Hepatic stellate cell (primary cell): ENCODE data around the gene DCPS.
"Not testable (repeated sequence)": the region's sequence is repeated elsewhere in the genome, so short reads cannot be mapped to it uniquely, and the experiment has no call there.

Experiments
- DNase-seq: peaks from one replicate; pipeline ENCODE4 v3.0.0; 2011; ENCODE audit warnings: low spot score

DCPS gene

DNA sequence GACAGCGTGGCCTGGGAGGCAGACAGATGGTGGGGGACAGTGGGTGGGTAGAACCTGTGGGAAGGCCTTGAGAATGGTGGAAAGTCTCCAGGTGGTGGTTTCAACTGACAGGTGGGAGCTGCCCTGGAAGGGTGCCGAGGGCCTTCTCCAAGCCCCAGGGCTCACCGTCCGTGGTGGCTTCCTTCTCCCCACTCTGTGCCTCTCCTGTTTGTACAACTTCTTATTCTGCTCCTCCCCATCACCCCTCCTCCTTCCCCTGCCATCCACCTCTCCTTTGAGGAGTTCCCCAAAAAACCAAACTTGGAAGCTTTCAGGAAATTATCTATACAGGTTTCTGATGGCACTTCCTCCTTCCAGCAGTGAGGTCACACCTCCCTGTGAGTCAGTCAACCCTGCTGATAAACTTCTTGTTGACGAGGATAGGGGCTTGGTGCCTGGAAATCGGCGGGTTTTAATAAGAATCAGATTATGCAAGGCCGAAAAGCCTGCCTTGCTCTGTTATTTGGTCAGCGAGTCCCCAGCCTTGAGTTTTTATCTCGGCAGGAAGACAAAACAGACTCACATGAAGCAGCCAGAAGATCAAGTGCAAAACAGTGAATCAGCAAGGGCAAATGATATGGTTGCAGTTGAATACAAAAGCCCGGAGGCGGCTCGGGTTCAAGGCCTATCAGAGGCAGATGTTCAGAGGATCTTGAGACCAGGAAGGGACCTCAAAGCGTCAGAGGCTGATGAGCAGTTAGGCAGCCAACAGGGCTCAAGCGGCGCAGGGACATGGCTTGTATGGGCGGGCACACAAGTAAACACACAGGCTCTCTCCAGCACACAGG, 42.1 kb downstream of the DCPS start:
- no peak for DNase-seq

DNA sequence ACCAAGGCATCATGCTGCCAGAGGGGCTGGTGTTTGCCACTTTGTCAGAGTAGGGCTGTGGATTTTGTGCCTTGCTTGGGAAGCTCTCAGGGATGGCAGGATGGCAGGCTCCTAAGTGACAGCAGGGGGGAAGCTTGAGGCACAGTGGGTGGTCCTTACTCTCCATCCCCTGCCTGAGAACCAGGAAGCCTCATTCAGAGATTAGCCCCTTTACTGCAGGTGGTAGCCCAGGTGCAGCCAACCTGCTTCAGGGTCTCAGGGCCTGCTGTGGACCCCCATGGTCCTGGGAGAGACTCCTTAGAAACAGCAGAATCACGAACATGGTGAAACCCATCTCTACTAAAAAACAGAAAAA, 42.7 kb downstream of the DCPS start:
- DNase-seq: no peak

DNA sequence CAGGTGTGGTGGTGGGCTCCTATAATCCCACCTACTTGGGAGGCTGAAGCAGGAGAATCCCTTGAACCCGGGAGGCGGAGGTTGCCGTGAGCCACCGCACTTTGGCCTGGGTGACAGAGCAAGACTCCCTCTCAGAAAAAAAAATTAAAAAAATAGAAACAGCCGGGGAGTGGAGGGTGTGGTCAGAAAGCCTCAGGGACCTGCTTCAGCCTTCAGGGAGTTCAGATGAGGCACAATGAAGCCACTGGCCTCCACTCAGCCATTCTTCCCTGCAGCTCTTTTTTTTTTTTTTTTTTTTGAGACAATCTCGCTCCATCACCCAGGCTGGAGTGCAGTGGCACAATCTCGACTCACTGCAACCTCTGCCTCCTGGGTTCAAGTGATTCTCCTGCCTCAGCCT, 43.1 kb downstream of the DCPS start:
- not testable (repeated sequence) for DNase-seq

DNA sequence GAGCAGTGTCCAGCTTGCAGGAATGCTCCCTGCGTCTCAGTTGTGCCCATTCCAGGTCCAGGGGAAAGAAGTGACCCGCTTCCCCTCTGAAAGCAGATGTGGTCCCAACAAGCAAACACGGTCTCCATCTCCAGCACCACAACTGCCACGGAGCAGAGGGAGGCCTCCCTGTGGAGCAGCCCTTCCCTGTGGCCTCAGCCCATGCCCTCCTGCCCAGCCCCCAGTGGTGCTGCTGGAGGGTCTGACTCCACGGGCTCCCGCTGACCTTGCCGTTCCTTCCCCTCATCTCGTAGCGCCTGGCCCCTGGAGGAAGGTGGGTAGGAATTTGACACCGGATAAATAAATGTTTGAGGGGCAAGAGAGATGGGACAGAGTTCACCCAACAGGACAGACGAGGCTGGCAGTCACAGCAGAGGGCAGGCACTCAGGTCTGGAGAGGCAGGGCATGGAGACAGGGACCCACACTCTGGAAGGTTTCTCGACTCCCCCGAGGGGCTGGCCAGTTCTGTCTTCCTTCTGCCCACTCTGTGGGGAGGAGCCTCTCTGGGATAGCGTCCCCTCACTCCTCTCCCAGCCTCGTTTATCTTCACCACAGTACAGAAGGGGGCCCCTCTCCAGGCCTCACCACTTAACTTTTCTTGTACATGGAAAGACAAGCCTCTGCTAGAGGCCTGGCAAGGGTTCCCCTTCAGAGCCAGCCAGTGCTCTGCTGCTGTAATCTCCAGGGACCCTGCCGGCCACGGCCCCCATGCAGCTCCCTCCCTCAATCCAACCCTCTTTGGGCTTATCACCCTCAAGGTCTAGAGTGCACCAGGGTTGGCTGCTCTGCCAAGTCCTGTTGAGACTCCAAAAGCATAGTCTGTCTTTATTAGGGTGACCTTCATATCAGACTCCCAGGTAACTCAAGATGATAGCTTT, 44.1 kb downstream of the DCPS start:
- no peak for DNase-seq

DNA sequence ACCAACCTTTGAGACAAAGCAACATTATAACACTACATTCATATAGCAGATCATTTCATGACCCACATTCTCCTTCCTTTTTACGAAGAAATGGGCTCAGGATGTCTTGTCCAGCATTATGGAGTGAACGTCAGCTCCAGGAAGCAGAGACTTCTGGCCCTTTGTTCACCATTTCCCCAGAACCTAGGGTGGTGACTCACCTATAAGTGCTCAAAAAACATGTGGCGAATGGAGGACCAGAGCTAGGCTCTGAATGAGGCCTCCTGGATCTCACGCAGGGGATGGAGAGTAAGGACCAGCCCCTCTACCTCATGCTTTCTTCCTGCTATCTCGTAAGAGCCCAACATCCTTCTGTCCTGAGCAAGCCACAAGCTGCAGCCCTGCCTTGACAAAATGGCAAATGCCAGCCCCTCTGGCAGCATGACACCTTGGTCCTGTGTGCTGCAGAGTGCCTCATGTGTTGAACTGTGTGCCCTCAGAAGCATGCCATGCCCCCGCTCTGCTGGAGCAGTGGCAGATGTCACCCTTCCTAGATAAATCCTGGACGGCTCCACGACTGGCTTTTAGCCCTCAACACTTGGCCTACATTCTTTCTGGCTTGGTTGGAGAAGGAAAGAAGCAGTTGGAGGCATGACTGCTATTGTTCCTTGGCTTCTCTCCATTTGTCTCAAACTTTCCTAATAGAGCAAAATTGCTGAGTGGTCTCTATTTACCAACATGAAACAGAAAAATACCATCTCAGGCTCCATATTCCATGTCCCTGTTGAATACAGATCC, 45.1 kb downstream of the DCPS start:
- DNase-seq: no peak

DNA sequence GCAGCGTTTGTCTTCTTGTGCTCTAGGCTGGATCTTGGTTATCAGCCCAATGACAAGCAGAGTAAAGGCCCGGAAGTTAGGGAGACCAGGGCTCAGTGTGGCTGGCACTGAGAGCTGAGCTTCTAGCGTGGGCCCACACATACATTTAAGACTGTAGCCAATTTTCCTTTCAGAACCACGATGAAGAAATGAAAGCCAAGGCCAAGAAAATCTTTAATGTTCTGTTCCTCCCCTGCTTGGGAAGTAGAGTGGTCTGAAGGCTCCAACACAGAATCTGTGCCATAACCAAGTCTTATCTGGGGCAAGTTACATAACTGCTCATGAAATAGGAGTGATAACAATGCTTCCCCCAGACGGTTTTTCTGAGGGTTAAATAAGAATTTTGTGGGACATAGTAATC, 47.0 kb downstream of the DCPS start:
- DNase-seq: no peak

DNA sequence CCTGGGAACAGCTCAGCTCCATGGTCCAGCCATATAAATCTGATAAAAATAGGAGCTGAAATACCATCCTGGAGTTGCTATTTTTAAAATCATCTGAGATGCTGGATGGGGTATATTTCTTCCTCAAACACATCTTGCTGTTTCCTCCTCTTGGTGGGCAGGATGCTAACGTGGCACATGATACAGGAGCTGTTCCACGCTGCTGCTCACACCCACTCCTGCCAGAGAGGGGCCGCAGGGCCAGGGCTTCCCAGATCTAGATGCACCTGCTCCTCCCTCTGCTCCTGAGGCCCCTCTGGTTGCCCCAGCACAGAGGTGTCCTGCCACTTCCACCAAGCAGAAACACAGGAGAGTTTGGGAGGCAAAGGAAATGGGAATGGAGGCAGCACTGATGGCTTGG, 48.3 kb downstream of the DCPS start:
- no peak for DNase-seq

DNA sequence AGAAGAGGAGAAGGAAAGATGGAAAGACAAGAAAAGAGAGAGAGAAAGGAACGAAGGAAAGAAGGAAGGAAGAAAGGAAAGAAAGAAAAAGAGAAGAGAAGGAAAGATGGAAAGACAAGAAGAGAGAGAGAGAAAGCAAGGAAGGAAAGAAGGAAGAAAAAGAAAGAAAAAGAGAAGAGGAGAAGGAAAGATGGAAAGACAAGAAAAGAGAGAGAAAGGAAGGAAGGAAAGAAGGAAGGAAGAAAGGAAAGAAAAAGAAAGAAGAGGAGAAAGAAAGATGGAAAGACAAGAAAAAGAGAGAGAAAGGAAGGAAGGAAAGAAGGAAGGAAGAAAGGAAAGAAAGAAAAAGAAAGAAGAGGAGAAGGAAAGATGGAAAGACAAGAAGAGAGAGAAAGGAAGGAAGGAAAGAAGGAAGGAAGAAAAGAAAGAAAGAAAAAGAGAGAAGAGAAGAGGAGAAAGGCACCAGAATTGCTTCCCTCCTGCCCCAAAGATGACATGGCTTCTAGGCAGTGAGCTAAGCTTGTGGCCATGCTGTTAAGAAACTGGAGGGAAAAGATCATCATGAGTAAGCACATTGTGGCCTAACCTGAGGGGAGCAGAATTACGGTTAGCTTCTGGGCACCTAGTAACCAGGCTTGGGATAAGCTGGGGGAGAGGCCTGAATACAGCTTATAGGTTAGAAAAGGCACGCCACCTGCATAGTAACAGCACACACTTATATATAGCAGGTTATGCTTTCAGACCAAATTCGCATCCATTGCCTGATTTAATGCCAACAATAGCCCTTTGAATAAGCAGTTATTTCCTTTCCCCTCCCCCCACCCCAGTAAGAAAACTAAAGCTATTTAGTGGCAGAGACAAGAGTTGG, 49.3 kb downstream of the DCPS start:
- DNase-seq: no peak

DNA sequence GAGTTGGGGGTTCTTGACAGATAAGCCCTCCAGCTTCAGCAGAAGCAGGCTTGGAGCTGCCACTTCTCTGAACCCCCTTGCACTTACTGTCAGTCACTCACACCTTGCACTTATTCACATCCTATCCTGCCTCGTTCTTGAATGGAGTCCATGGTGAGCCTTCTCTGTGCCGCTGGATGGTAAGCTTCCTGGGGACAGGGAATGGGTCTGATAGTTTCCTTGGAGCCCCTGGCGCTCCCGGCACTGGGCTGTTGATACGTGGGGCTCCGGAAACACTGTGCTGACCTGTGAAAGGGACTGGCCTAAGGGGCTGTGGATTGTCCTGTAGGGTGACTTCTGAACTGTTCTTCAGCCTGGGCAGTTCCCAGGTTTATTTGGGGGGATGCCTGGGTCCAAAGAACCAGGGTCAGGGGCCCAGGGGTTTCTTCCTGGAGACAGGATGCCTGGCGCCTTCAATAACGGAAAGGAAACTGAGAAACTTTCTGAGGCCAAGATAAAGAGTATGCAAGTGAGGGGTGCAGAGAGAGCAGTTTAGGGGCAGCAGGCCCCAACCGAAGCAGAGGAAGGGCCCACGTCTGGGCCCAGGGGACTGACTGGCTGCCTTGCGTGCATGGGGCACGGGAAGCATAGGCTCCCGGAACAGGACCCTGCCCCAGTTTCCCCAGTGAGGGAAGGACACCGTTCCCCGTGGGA, 50.9 kb downstream of the DCPS start:
- no peak for DNase-seq

DNA sequence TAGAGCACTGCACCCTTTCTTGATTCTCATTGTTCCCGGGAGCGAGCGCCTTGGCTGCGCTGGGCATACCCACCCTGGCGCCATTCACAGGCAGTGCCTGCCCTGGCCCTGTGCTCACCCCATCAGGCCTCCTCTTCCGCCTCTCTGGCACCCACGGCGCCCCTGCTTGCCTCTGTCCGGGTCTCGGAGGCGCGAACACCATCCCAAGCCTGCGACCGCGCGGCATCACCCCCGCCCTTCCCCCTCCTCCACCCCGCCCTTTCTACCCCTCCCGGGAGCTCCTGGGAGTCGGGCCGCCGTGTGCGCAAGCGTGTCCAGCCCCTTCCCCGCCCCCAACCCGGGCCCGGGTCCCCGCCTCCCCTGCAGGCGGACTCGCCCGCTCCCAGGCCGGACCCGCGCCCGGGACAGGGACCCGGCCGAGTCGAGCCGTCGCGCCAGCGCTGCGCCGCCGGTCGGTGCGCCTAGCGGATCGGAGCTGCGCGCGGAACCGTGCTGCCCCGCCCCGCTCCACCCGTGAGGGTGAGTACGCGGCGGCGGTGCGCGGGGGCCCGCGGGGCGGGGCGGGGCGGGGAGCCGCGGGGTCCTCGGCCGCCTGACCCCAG, 51.6 kb downstream of the DCPS start, which contains the start of gene ST3GAL4:
TSS of gene ST3GAL4 (plus strand) at position 363 of the 602 bp plus-strand sequence. CDS start 50,470 bp downstream, outside the sequence.
- peak; percentile 90 for DNase-seq

DNA sequence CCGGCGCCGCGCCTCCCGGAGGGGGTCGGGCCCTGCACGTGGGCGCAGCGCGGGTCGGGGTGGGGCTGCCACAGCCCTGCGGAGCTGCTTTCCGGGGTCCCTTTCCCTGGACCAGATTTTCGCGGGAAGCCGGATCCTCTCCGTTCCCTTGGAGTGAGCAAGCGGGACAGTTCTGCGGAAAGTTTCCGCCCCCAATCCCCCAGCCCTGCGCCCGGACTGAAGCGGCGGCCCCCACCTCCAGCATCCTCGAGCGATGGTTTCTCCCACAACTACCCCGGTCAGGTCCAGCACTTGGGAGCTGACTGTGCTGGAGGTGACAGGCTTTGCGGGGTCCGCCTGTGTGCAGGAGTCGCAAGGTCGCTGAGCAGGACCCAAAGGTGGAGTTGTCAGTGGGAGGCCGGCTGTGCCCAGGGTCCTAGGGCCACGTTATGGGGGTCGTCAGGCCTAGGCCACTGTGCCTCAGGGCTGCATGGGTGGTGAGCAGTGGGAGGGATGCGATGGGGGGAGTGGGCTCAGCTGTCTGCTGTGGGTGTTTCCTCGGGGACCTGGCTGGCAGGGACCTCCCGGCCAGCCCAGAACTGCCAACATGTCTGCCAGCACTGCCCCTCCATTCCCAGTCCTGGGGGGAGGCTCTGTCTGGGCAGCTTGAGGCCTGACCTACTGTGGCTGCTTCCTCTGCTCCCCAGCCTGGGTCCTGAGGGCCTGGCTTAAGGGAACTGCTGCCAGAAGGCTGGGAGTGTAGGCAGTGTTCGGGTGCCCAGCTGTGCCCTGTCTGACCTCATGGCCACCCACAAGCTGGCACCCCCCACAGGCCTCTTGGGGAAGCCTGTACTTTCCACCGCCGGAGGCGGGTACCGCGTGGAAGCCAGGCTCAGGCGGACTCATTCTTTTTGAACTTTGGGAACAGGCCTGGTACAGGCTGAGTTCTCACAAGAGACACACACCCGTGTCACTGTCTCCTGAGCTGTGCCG, 52.4 kb downstream of the DCPS start:
- peak; percentile 73 for DNase-seq

DNA sequence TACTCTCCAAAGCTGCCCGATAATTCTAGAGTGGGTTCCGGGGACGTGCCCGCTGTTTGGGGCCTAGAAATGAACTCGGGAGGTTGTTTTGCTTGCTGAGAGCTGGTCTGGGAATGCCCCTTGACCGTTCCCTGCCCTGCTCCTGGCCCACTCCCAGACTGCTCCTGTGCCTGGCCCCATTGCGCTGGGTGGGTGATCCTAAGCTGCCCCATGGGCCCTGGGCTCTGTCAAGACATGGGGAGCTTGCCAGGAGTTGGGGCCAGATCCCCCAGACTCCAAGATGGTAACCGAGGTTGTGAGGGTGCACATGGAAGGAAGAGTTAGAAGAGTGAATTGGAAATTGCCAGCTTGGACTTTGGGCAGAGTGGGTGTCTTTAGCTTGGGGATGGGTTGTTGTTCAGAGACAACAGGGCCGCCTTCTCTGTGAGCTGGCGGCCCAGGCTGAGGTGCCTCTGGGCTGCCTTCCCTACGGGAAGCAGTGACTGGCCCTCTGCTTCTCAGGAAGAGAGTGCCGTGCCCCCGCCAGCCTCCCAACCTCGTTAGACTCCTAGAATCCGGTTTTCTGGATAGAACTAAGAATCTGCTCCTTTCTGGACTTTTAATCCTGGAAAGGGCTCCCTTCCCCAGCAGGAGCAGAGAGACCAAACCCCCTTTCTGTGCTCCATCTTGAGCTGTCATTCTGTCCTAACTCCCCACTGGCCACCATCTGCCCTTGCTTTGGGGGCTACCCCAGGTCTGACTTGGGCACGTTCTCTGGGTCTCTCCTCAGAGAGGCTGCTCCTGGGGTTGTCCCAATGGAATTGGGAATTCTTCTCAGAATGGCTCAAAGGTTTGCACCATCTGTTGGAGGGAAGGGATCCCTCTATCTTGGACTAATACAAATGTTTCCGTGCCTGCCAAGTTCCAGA, 53.4 kb downstream of the DCPS start:
- no peak for DNase-seq

DNA sequence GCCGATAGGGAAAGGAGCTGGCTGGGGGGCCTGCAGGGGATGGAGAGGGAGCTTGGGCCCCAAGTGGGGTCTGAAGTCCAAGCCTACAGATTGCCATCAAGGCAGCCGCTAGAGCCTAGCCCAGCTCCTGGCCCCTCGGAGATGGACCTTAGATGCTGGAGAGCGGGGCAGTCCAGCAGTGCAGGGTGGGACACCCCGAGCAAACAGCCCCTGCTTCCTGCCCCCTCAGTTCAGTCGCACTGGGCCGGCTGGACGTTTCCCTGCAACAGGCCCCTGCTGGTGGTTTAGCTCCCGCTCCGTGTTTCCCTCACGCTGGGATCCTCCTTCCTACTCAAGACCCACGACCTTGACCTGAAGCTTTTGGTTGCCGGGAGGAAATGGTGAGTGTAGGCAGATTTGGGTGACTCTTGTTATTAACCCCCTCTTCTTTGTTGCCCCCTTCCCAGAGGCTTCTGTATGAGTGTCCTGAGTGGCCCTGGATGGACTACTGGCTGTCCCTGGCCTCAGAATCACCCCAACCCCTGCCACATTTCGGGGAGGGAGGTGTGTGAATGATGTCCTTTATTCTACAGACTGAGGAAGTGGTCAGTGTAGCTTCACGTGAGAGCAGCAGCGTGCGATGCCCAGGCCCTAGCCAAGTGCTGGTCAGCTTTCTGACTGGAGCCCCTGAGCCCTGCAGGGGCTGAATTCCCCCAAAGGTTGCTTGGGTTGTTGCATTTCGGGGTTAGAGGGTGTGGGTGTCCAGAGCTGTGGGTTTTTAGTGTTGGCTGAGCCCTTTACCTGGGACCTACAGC, 54.3 kb downstream of the DCPS start:
- DNase-seq: no peak

DNA sequence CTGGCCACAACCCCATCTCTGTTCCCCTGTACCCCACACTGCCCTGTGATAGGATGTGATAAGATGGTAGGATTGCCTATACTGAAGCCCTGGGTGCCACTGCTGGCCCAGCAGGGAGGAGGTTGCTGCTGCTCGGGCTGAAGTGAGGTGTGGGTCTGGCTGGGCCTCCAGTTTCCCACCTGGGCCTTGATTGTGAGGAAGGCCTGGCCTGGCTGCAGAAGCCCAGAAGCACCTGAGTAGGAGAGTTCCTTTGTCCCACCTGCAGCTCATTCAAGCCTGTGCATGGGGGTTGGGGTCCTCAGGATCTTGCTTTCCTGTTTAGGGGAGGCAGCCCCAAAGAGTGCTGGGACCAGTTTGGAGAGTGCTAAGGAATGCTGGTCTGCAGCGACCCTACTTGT, 54.9 kb downstream of the DCPS start:
- DNase-seq: no peak

DNA sequence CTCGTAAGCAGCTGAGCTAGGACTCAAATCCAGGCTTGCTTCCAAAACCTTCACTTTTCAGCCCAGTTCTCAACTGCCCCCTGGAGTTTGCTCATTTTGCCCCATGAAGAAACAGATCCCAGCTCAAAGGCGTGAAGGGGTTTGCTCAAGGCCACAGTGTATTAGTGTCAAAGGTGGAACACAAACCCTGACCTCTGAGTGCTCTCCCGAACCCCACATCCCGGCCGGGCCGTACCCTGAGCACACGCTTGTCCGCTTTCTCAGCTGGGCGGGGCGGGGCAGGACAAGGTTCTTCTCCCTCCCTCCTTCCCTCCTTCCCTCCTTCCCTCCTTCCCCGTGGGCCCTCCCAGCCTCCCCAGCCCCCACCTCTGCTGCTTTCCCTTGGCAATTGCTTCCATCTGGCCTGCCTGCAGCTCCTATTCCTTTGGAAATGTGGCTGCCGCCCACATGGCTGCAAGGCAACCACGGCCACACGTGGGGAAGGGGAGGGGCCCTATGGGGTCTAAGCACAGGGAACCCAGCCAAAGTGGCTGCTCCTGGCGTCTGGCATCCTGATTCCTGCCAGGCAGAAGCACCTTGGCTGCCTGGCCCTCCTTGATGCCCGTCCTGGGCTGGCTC, 55.7 kb downstream of the DCPS start:
- no peak for DNase-seq

DNA sequence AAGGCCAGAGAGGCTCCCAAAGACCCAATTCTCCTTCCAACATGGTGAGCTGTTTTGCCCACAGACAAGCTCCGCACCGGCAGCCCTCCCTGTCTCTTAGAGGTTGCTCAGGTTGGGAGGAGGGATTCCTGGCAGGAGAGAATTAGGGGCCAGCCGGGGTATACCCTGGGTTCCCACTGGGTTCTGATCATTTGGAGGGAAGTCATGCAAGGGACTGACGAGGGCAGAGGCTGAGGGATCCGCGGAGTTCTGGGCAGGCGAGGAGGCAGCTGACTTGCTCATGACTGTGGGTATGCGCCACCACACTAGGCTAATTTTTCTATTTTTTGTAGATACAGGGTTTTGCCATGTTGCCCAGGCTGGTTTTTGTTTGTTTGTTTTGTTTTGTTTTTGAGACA, 56.2 kb downstream of the DCPS start:
- DNase-seq: no peak

DNA sequence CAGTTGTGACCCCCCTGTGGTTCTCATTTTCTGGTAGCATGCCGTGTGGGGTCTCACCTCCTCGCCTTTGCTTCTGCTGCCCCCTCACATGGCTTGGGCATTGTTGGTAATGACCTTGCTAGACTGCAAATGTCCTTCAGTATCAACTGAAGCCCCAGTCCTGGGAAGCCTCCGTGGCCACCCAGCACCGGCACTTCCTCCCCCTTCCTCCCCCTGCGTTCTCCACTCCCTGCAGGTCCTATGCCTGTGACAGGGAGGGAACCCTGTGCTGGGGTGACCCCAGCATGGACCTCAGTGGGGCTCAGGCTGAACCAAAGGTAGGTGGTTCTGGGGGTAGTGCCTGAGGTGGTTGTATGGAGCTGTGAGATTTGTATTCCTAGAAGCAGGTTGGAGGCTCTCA, 57.5 kb downstream of the DCPS start:
- no peak for DNase-seq
